Heart left ventricle (tissue), 13 donors: ENCODE measurements around the gene GSTM3.

ENCODE experiments used
- CTCF ChIP-seq, 12 donors: fragments of 200-600 bp; sonication (generic) in 4 of 12; IDR thresholded peaks; one replicate each; pipeline versions ENCODE4 v1.5.0 to v1.8.0; 2018 to 2022; ENCODE audit warnings: antibody characterized with exemption in 12 of 12, mild to moderate bottlenecking in 5 of 12
- POLR2A ChIP-seq, 2 donors: fragments of 450-650 bp; IDR thresholded peaks; one replicate each; pipeline ENCODE4 v1.6.1; 2017; ENCODE audit warnings: antibody characterized with exemption in 2 of 2, mild to moderate bottlenecking in 2 of 2, moderate library complexity in 2 of 2
- donor health status: ischemic (EF 13 %, LVEDD 7.1; RV severe dilation, severe dysfunction).
- donor health status: DM: no; HTN: yes; CAD: no.
- donor health status: DM: no; HTN: no; CAD: no.
- donor health status: ischemic (EF 25% LVEDD 6.9; RV normal size, moderate dysfunction).
- donor health status: ischemic (EF 25% LVEDD 5.7; RV mildly dilated, moderate dysfunction).
- donor health status: ischemic (EF 35%, LVEDD 5.7; RV mildly dilated, moderate dysfunction).
- donor health status: nonischemic (EF 11% LVEDD 7.7; RV severe dilation, severe dysfunction).
- donor health status: DM: yes; HTN: yes; CAD: no.
- donor health status: PGD.
- donor health status: ischemic (EF 29% LVEDD 5.4; RV normal size, mild dysfunction).
- donor health status: nonischemic (EF 23%, LVEDD 6.1; RV moderate dilation, normal function).

GRCh38 chr1:109719337-109719837, 21.5 kb downstream of the GSTM3 start:
- TF ChIP-seq CTCF (IDR thresholded peaks at IDR 0.05) = no peak
- no peak for TF ChIP-seq POLR2A (IDR thresholded peaks at IDR 0.05)
